NCI-H2171 (cell line): Measurements from ENCODE around the gene MTHFD1L.
"Not testable (repeated sequence)": the region's sequence is repeated elsewhere in the genome, so short reads cannot be mapped to it uniquely, and the experiment has no call there.

Experiments
- DNase-seq: peaks from one replicate; lab custom pipeline; 2025; lab: John Stamatoyannopoulos, UW

Gene MTHFD1L

DNA sequence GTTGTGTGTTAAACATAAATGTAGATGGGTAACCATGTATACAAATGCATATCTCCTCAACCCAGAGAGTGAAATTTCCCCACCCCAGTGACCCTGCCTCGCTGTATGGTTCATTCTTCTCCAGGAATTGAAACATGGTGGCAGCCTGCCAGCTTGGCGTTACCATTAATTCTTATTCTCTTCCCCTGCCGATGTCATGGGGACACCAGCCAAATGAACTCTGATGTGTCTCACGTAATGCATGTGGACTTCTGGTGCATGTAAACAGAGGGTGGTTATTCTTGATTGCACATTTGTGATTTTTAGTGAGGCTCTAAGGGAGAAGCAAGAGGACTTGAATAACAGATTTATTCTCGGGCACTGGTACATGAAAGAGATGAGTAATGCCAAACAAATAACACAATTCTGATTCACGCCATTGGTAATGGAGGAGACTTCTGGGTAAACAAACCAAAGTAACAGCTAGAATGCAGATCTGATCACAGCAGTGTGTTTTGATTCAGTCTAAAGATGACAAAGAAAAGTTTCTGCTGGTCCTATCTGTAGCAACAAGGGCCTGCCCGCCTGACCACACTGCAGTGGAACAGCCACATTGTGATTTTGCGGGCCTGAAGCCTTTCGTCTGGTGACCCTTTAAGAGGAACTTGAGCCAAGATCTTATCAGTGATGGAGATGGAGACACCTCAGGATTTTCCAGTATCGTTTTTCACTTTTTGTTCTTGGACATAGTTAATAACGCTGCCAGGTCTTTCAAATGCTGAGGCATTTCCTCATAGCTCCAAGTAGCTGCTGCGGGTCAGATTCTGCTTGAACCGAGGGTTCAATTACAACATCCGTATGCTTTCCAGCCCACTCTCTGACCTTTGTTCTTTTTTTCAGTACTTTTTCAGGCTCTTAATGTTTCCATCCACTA is 202.4 kb downstream of the MTHFD1L start:
- no peak for DNase-seq

GRCh38 chr6:151068761-151069312 is 203.3 kb downstream of the MTHFD1L start:
- DNase-seq: no peak

DNA sequence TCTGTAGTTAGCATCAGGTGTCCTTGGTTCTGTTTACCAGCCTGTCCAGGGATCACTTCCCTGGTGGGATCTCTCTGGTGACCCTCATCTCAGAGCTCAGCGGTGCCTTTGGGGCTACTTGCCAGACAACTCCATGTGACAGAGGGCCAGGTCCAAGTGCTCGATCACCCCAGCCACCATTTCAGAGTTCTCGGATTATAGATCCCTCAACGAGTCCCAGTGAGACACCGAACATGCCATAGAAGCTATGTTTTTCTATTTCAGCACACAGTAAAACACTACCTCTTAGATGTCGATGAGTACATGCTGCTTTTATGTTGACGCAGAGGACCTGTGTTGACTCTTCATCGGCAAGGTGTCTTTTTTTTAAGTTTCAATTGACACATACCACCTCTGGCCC is 204.1 kb downstream of the MTHFD1L start:
- no peak for DNase-seq

DNA sequence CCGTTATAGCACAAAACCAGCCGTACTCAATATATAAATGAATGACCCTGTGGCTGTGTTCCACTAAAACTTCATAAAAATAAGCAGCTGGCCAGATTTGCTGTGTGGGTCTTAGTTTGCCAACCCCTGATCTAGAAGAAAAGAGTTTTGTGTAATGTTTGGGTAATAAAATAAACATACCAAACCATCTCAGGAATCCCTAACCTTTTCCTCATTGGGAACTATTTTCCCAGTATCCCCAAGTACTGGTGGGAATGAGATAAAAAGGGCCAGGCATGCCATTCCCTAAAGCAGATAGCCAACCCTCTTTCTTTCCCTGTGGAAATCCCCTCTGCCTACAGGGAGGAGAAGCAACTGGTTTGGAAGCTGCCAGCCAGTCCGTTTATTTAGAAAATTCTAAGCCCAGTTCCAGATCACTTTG is 205.1 kb downstream of the MTHFD1L start:
- no peak for DNase-seq

DNA sequence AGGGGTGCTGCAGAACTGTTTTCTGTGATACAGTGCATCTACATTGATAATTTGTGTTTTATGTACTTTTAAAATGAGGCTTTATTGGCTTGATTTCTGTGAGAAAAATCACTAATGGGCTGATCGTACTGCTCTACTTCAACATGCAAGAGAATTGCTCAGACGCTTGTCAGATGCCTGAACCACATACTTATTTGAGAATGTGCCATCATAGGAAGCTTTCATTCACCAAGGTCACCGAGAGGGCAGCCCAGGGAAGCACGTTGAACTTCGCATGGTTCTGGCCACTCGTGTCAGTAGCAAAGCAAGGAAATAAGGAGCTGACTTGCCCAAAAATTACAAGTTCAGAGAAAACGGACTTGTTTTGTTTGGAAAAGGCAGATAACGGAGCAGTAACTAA is 205.8 kb downstream of the MTHFD1L start:
- DNase-seq: no peak

- DNase-seq: no peak
Observed at GRCh38 chr6:151073146-151073545, 207.6 kb downstream of the MTHFD1L start.

GRCh38 chr6:151073701-151074100 is 208.2 kb downstream of the MTHFD1L start:
- DNase-seq: no peak

DNA sequence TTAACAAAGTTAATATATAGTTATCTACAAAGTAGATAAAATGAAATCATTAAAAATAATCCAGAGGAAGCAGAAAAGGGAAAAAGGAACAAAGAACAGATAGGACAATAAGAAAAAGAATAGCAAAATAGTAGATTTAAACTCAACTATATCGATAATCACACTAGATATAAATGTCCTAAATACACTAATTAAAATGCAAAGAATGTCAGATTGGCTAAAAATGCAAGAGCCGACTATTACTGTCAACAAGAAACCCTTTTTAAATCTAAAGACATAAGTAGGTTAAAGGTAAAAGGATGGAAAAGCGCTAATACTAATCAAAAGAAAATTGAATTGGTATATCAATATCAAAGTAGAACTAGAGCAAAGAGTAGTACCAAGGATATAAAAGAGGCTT is 209.5 kb downstream of the MTHFD1L start:
- no peak for DNase-seq

DNA sequence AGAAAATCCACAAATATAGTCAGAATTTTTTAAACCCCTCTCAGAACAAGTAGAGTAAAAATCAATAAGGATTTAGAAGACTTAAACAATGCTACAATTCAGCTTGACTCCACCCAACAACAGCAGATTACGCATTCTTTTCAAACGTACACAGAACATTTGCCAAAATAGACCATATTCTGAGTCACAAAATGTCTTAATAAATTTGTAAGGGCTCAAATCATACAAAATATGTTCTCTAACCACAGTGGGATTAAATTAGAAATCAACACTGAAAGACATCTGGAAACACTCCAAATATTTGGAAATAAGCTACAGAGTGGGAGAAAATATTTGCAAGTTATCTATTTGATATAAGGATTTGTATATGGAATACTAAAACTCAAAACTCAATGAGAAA is 210.0 kb downstream of the MTHFD1L start:
- no peak for DNase-seq

GRCh38 chr6:151075930-151076555 is 210.5 kb downstream of the MTHFD1L start:
- no peak for DNase-seq

DNA sequence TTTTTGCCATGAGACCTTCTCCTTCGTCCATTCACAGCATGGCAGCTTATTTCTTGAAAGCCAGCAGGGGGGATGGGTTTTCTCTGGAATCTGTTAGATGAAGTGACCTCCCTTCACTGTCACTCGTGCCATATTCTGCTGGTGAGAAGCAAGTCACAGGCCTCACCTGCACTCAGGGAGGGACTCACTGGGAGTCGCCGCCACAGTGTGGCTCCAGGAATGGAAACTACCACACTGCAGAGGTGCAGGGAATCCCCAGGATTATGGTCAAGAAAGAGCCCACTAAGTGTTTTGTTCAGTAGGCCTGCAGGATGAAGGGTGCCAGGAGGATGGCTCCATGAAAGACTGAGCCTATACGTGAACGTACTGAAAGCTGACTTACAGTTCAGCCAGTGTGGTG is 213.2 kb downstream of the MTHFD1L start:
- DNase-seq: no peak

DNA sequence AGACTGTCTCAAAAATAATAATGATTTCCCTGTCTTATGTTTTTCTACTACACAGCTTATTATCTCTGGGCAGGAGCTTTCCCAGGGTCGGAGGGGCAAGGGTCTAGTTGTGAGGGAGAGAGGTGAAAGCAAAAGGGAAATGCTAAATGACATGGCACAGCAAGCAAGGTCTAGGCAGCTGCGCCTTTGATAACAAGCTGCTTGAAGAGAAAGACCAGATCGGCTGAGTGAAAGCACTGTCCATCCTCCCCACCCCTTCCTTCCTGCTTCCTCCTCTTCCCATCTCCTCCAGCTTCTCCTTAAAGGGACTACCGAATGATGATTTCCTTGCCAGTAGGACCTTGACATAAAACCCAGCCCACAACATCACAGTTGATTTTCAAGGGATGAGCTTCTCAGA is 216.2 kb downstream of the MTHFD1L start:
- no peak for DNase-seq

GRCh38 chr6:151082079-151082478 is 216.6 kb downstream of the MTHFD1L start:
- no peak for DNase-seq

- DNase-seq: no peak
Observed at GRCh38 chr6:151084275-151084674, 218.8 kb downstream of the MTHFD1L start.

- not testable (repeated sequence) for DNase-seq
Observed at GRCh38 chr6:151087055-151087454, 221.6 kb downstream of the MTHFD1L start.

DNA sequence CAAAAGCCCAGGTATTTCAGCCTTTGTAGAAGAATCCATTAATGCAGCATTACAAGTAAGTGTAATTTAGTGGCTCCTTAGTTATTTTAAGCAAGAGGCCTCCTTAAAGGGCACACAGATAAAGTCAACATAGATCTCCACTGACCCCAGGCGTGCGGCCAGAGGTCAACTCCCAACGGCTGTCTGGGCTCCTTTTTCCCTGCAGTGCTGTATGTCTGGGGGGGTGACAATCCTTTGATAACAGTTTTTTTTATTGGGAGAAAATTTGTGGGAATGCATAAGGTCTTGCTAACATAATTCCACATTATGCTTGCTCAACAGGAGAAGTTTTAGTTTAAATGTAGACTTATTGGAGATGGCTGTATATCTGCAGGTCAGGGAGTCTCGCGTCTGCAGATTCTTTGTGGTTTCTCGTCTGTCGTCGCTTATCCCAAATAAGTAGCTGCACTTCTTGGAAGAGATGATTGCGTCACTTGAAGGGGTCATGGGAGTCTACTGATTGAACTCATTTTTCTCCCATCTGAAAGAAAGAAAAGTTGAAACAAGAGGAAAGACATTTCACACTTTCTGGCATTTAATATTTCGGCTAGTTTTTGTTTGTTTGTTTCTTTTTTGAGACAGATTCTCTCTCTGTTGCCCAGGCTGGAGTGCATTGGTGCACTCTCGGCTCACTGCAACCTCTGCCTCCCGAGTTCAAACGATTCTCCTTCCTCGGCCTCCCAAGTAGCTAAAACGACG is 222.5 kb downstream of the MTHFD1L start:
- no peak for DNase-seq

- DNase-seq: no peak
Observed at GRCh38 chr6:151088599-151088935, 223.1 kb downstream of the MTHFD1L start.

- no peak for DNase-seq
Observed at GRCh38 chr6:151088963-151089362, 223.5 kb downstream of the MTHFD1L start.

GRCh38 chr6:151089978-151090377 is 224.5 kb downstream of the MTHFD1L start:
- no peak for DNase-seq

DNA sequence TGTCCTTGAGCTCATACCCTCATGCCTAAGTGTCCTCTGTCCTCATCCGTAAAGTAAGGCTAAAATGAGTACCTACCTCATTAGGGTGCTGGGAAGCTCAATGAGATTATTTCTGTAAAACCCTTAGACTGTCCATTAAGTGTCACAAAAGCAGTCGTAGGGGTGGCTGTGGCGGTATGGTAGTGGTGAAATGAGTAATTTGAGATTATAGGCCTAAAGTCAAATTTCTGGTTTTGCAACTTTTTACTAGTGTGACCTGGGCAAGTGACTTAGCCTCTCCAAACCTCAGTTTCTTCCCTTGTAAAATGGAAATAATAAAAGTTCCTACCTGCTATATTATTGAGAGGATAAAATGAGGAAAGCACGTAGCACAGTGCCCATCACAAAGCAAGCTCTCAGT is 226.1 kb downstream of the MTHFD1L start:
- no peak for DNase-seq

DNA sequence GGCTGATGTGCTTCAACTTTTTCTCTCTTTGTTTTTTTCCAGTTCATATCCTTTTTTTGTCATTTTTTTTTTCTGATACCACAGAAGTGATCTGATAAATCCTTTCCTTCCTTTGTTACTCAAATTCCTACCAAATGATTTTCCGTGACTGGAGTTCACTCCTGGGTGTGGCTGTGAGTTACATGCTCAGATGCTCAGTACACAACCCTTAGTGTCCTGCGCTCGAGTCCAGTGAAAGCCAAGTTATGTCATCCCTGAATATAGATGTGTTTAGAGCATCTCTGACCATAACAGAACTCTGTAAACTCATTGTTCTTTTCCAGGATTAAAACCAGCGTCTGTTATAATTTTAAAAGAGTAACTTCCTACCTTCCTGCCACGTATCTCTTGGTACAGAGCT is 227.1 kb downstream of the MTHFD1L start:
- no peak for DNase-seq

DNA sequence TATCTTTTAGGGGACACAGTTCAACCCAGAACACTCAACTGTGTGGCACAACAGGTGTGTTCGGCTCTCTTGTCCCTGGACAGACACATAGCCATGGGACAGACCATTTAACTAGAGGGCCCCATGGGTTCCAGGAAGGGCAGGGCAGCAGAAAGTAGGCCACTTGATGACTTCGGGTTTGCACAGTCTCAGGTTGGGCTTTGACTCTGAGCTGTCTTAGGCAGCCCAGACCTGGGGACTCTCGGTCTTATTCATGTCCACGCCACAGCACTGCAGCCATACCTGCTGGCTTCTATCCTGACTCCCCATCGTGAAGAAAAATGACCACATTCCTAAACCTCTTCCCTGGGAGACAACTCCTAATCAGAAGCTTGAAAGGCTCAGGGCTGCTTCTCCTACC is 228.2 kb downstream of the MTHFD1L start:
- DNase-seq: no peak
